Adrenal gland (tissue), 12 donors: ENCODE results near the gene IGDCC3. TPM values are rescaled to one million over a fixed set of nuclear protein-coding genes. Genes with fewer than 3 reads are reported as not detected.

Experiments used
- DNase-seq, 7 donors: peaks; one replicate each; pipeline ENCODE4 v3.0.0-alpha.2; 2019 to 2020
- H3K27ac ChIP-seq, 5 donors: fragments of 200-600 bp; sonication (generic) in 4 of 5; 1 replicate in 3 of 5; 2 replicates in 2 of 5; pipeline versions ENCODE4 v1.5.1 to v1.8.0; 2016 to 2020; ENCODE audit warnings: mild to moderate bottlenecking in 1 of 5
- H3K27me3 ChIP-seq: fragments of 200-600 bp; 2 replicates; pipeline ENCODE4 v1.8.0; 2021
- H3K36me3 ChIP-seq, 2 donors: fragments of 200-600 bp; replicated peaks in 1 of 2; 1 replicate in 1 of 2; 2 replicates in 1 of 2; pipeline versions ENCODE4 v1.5.1 to v1.8.0; 2018 to 2022
- H3K4me1 ChIP-seq, 2 donors: fragments of 200-600 bp; replicated peaks in 1 of 2; 1 replicate in 1 of 2; 2 replicates in 1 of 2; pipeline versions ENCODE4 v1.5.1 to v1.8.0; 2018 to 2021
- H3K4me3 ChIP-seq, 4 donors: fragments of 200-600 bp; sonication (generic) in 3 of 4; one replicate each; pipeline ENCODE4 v1.5.1; 2016 to 2018
- H3K9me3 ChIP-seq, 3 donors: fragments of 200-600 bp; sonication (generic) in 1 of 3; replicated peaks in 1 of 3; 1 replicate in 2 of 3; 2 replicates in 1 of 3; pipeline versions ENCODE4 v1.5.1 to v1.8.0; 2016 to 2021
- CTCF ChIP-seq, 6 experiments: fragments of 450-650 bp in 4 of 6; fragments of 200-600 bp in 2 of 6; sonication (generic) in 1 of 6; IDR thresholded peaks; 1 replicate in 5 of 6; 2 replicates in 1 of 6; pipeline versions ENCODE4 v1.5.1 to v1.8.0; 2016 to 2021; ENCODE audit warnings: antibody characterized with exemption in 6 of 6, mild to moderate bottlenecking in 2 of 6, moderate library complexity in 1 of 6
- POLR2A ChIP-seq, 2 donors: fragments of 450-650 bp; IDR thresholded peaks; one replicate each; pipeline ENCODE4 v1.6.1; 2017; ENCODE audit warnings: antibody characterized with exemption in 2 of 2, mild to moderate bottlenecking in 2 of 2, moderate library complexity in 1 of 2
- WGBS, 4 donors: extraction: QIAGEN DNeasy Blood & Tissue Kit in 2 of 4; methylation state at CpG; one replicate each; pipeline versions ENCODE4 v1.1.5 to v1.1.7; 2013 to 2017; 5-methylcytosine and 5-hydroxymethylcytosine counted together
- intact Hi-C, 2 donors: fragments of 100-400 bp; cut with DNase I; formaldehyde crosslinking; loops; one replicate each; pipeline versions ENCODE4 v1.14.1 to v1.15.0; 2022 to 2023
- polyA plus RNA-seq, 3 donors: library from polyadenylated mRNA; stranded (reverse); fragments of 200-250 nt in 2 of 3; fragments of 350-450 nt in 1 of 3; fragmentation: Illumina TruSeq in 1 of 3; extraction: RNeasy Lipid Tissue Mini Kit (QIAGEN cat#74804) in 1 of 3; gene quantifications; one replicate each; pipeline ENCODE4 v1.2.3, GENCODE V29; 2013 to 2014
- total RNA-seq, 9 donors: library from RNA; depleted of rRNA in 4 of 9; stranded (reverse); fragments of >200 nt in 4 of 9; fragments of 120-200 nt in 1 of 9; fragmentation: NEBNext Ultra II Directional in 1 of 9; extraction: Animal tissue kit (Norgen Biotek cat#: 25700) in 1 of 9; gene quantifications; one replicate each; pipeline versions ENCODE4 v1.1.0 to v1.2.4, GENCODE V29; 2013 to 2023
- donor health status: healthy with polysubstance abuse.
- donor health status: Bipolar disorder and iron deficiency.
- donor health status: DM: yes; HTN: yes; CAD: no.
- donor health status: DM: no; HTN: no; CAD: no.
- donor health status: DM: no; HTN: no; CAD: no.
- donor health status: DM: yes; HTN: yes; CAD: no.

The IGDCC3 gene
- total and polyA plus RNA-seq, 12 donors, result 0.13 to 0.39 (median 0.29) TPM; not detected in 7

GRCh38 chr15:65334586-65335231, 43.1 kb downstream of the IGDCC3 start:
- no peaks in the 10 kb centered on the region for H3K9me3 ChIP-seq
- no peaks in the 10 kb centered on the region for H3K27me3 ChIP-seq
- no peak for DNase-seq
- no peaks in the 10 kb centered on the region for H3K36me3 ChIP-seq
- intact Hi-C loops, result no loop called here
- no peak overlapping the region for H3K4me3 ChIP-seq
- H3K27ac ChIP-seq, result no peak overlapping the region
- no peaks in the 10 kb centered on the region for H3K4me1 ChIP-seq
- WGBS, 4 donors, result 73 to 89% (median 75%) methylated on average over 3 to 20 of the region's 20 CpGs
- no peak for TF ChIP-seq CTCF (IDR thresholded peaks at IDR 0.05)
- no peak for TF ChIP-seq POLR2A (IDR thresholded peaks at IDR 0.05)

GRCh38 chr15:65333856-65334255, 43.9 kb downstream of the IGDCC3 start:
- Histone ChIP-seq H3K9me3 (no peaks in the 10 kb centered on the region), H3K27ac (no peak overlapping the region), H3K36me3 (no peaks in the 10 kb centered on the region), H3K4me1 (no peaks in the 10 kb centered on the region), H3K4me3 (no peak overlapping the region), H3K27me3 (no peaks in the 10 kb centered on the region)
- intact Hi-C loops, result no loop called here
- no peak for DNase-seq
- TF ChIP-seq CTCF (IDR thresholded peaks at IDR 0.05), result no peak
- TF ChIP-seq POLR2A (IDR thresholded peaks at IDR 0.05), result no peak
- 73 to 83% (median 75%) methylated on average over 3 to 5 of the region's 5 CpGs for WGBS, 4 donors

- WGBS, 4 donors, result 64 to 89% (median 80%) methylated on average over 12 to 16 of the region's 16 CpGs
These were observed 44.5 kb downstream of the IGDCC3 start for GRCh38 chr15:65333148-65333820.

More at GRCh38 chr15:65333148-65333820, 44.5 kb downstream of the IGDCC3 start:
- Histone ChIP-seq H3K4me3 (no peak overlapping the region), H3K4me1 (no peaks in the 10 kb centered on the region), H3K9me3 (no peaks in the 10 kb centered on the region), H3K27me3 (no peaks in the 10 kb centered on the region), H3K27ac (no peak overlapping the region), H3K36me3 (no peaks in the 10 kb centered on the region)
- TF ChIP-seq CTCF (IDR thresholded peaks at IDR 0.05), result no peak
- no peak for TF ChIP-seq POLR2A (IDR thresholded peaks at IDR 0.05)
- intact Hi-C loops, result no loop called here
- no peak for DNase-seq
